VCaP (cell line): ENCODE results near the gene USP6NL.

Source experiments
- H3K27ac ChIP-seq: fragments of 450-650 bp; 2 replicates; pipeline ENCODE4 v1.5.1; 2017
- TF ChIP-seq, protein P1 (sequence below): fragments of 450-650 bp; conservative IDR thresholded peaks from 2 replicates; pipeline ENCODE4 v1.5.1; 2017; ENCODE audit warnings: mild to moderate bottlenecking, moderate library complexity

The USP6NL gene

DNA sequence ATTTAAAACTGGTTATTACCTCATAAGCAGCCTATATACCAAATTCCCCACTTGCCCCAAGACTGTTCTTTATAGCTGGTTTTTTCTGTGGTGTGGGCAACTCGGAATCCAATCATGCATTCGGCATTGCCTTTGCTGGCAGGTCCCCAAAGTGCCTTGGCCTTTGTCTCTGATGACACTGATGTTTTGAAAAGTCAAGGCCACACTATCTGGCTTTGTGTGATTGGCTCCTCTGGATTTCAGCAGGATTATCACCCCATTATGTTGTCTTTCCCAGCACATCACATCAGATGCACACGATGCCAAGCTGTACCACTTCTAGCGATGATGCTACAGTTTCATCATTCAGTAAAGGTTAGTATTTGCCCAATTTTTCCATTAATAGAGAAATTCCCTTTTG, 97.7 kb downstream of the USP6NL start:
- no peak overlapping the region for H3K27ac ChIP-seq
- TF ChIP-seq, protein P1, sequence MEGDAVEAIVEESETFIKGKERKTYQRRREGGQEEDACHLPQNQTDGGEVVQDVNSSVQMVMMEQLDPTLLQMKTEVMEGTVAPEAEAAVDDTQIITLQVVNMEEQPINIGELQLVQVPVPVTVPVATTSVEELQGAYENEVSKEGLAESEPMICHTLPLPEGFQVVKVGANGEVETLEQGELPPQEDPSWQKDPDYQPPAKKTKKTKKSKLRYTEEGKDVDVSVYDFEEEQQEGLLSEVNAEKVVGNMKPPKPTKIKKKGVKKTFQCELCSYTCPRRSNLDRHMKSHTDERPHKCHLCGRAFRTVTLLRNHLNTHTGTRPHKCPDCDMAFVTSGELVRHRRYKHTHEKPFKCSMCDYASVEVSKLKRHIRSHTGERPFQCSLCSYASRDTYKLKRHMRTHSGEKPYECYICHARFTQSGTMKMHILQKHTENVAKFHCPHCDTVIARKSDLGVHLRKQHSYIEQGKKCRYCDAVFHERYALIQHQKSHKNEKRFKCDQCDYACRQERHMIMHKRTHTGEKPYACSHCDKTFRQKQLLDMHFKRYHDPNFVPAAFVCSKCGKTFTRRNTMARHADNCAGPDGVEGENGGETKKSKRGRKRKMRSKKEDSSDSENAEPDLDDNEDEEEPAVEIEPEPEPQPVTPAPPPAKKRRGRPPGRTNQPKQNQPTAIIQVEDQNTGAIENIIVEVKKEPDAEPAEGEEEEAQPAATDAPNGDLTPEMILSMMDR, result no peak

DNA sequence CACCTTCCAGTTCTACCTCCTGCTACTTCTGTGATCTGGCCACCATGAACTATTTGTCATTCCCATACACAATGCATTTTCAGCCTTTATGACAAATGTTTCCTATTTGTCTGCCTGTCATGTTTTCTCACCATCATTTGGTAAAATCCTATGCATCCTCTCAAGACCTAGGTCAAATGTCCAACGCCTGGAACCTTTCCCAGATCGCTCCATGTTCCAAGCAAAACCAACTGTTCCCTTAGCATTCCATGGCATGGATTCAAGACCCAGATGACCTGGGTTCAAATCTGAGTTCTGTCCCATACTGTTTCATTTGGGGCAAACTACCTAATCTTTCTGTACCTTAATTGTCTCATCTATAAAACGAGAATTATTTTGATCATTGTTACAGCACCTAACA, 98.9 kb downstream of the USP6NL start:
- TF ChIP-seq, protein P1, result no peak
- no peak overlapping the region for H3K27ac ChIP-seq

DNA sequence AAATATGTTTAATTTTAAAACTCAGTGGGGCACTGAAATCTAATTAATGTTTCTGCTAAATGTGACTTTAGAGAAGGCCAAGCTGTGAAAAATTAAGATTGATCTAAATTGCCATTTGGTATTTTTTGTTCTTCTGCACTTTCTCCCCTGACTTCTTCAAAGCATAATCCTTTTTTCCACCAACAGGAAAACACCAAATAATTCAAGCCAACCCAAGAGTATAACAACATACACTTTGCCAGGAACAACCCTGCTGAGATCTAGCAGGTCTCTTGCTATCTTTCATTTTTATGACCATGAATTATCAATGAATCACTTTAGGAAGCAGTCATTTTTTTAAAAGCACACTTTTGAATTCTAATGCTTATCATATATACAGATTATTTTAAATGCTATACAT, 100.1 kb downstream of the USP6NL start:
- TF ChIP-seq, protein P1, result no peak
- H3K27ac ChIP-seq, result no peak overlapping the region

DNA sequence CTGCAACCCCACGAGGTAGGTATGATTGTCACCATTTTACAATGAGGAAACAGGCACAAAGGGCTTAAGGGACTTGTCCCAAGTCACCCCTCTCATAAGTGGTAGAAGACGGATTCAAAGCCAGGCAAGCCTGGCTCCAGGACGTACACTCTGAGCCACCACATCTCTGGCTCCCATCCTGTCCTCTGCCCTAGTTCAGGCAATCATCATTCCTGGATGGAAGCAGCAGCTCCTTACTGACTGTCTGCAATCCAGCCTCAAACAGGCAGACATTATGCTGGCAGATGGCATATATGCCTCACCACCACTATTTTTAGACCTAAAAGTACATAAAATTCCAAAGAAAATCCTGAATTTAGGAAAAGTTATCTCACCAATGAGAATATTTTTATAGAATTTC, 100.7 kb downstream of the USP6NL start:
- TF ChIP-seq, protein P1, result no peak
- no peak overlapping the region for H3K27ac ChIP-seq

DNA sequence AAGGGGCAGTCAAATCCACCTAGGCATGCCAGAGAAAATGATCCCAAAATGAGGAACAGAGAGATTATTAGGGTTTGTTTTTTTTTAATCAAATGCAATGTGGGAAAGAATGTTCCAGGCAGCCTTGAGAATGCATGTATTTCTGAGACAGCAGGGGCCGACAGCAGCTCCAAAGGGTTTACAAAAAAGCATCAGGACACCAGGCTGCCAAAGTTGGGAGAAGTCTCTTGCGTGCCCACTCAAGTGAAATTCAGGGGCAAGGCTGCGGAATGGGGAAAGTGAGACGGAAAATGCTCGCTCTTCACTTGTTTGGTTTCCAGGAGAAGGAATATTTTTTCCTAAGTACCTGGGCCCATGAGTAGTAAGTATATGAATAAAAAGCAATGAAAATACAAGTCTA, 101.2 kb downstream of the USP6NL start:
- TF ChIP-seq, protein P1, result no peak
- H3K27ac ChIP-seq, result no peak overlapping the region

DNA sequence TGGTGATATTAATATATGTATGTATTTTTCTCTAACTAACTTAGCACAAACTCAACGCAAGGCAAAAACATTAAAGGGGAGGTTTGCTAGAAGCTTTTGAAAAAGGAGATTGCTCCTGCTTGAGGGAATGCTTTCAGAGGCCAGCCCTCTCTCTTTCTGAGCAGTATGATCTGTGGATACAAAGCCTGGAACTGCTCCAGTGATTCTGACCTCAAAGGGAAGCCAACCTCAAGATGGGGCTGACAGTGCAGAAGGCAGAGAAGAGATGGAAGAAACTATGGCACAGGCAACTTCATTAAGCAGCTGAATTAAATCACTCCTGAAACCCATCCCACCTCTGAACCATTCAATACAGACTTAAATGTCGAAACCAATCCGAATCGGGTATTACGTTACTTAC, 102.4 kb downstream of the USP6NL start:
- no peak overlapping the region for H3K27ac ChIP-seq
- TF ChIP-seq, protein P1, result no peak

DNA sequence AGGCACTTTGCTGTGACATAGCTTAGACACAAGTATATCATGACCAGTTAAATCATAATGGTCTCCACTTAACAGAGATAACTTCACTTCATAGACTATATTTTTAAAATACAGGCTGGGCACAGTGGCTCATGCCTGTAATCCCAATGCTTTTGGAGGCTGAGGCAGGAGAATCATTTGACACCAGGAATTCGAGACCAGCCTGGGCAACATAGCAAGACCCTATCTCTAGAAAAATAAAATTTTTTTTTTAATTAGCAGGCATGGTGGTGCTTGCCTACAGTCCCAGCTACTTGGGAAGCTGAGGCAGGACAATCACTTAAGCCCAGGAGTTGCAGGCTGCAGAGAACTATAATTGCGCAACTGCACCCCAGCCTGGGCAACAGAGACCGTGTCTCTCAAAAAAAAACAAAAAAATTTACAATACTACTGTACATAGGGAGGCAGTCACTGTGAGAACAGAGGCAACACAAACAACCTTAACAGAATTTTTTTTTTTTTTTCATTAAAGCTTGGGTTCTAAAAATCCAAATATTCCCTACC, 105.1 kb downstream of the USP6NL start:
- no peak overlapping the region for H3K27ac ChIP-seq

More for the DNA sequence above, 105.1 kb downstream of the USP6NL start:
- TF ChIP-seq, protein P1, result no peak
